ENCODE data around the gene CNTFR. TPM values are rescaled to one million over a fixed set of nuclear protein-coding genes. Genes with fewer than 3 reads are reported as not detected.

CNTFR gene
- total RNA-seq, 1 donor from 2014 or later = 9.4 TPM

DNA sequence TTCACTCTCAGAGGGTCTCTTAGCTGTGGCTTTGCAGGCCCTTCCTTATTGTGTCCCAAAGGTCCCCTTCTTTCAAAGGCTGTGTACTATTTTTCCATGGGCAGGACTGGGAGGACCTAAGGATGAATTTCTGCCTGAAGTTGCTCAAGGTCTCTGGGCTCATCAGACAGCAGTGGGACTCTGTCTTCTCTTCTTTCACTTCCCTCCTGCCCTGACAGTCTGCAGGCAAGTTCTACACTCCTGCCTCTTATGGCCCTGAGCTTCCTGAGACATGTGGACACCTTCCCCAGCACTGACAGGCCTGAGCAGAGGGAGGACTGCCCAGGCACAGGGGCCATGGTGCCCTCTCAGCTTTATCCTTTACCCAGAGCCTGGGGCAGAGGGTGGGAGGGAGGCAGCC, 81.6 kb downstream of the CNTFR start:
- DNase-seq (ENCODE audit: low spot score) = no peak

DNA sequence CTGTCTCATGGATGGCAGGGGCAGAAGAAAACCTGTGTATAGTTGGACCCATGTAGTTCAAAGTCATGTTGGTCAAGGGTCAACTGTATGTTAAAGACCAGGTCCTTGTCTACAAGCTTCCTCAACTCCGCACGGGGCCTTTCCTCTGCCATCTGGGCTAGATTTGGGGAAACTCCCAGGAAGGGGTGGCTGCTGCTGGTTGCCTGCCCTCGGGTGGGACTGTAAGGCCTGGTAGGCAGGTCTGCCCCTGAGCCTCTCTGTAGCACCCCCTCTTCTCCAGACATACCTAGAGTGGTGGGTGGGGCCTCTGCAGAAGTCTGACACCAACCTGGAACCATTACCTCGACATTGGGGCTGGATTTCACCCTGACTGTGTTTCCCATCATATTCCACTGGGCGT, 82.0 kb downstream of the CNTFR start:
- no peak for DNase-seq (ENCODE audit: low spot score)

DNA sequence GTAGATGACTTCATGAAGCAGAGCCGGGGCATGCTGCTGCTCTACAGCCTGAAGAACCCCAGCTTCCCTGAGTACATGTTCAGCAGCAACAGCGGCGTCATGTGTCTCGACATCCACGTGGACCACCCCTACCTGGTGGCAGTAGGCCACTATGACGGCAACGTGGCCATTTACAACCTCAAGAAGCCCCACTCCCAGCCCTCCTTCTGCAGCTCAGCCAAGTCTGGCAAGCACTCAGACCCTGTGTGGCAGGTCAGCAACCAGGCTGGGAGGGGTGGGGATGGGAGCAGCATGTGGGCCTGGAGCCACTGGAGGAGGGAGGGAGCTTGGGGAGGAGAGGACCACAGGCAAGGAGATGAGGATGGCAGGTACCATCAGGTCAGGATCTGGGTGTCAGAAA, 82.9 kb downstream of the CNTFR start:
- DNase-seq (ENCODE audit: low spot score) = no peak

DNA sequence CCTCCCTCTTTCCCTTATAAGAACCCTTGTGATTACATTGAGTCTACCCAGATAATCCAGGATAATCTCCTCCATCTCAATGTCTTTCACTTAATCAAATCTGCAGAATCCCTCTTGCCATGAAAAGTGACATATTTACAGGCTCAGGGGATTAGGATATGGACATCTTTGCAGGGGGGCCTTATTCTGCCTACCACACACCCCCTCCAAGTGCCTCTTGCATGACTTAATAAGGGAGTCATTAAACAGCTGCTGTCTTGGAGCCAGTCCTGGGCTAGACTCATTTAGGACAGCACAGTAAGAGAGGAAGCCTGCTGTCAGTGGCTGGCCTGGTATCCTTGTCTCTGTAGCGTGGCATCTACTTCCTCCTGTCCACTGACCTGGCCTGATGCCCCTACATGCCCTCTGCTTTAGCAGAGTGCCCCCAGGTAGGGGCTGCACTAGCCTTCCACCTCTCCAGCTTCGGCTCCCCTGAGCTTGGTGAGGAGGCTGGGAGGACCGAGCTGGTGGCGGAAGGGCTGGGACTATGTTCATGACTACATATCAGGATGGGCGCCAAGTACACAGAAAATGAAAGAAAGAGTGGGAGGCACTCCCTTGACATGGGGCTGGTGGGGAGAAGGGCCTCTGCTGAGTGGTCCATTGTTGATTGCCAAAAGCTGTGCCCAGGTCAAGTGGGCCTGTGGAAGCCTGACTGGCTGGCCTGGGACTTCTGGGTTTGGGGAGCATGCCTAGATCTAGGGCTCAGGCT, 84.0 kb downstream of the CNTFR start:
- DNase-seq (ENCODE audit: low spot score) = no peak

DNA sequence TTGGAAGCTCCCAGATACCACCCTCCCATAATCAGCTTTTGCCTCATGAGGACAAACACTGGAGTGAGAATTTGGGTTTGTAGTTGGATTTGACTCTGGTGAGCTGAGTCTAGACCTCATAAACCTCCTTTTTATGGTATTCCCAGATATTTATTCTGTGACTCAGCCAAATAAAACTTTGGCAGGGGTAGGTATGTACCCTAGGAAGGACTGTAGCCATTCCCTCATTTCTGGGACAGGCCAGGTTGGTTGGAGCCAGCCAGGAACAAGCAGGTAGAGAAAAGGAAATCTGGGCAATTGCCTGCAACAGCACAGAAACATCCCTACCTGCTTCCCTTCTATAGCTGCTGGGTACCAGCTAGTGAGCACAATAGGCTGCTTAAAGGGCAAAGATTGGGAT, 86.1 kb downstream of the CNTFR start:
- DNase-seq (ENCODE audit: low spot score) = no peak

DNA sequence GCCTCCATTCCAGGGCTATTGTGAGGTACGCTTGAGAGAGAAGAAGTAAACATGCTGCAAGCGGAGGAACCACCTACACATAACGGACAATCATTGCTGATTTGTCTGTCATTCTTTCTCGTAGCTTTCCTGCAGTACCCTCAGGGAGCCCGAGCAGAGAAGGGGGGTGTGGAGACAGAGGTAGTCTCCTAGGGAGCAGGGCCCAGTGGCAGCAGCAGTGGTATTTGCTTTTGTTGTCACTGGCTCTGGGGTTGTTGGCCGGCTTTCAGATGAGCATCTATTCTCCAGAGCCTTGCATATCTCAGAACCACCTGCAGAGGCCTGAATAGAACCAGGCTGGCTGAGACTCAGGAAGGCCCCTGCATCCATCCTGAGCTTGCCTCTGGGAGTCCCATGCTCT, 86.6 kb downstream of the CNTFR start:
- no peak for DNase-seq (ENCODE audit: low spot score)

DNA sequence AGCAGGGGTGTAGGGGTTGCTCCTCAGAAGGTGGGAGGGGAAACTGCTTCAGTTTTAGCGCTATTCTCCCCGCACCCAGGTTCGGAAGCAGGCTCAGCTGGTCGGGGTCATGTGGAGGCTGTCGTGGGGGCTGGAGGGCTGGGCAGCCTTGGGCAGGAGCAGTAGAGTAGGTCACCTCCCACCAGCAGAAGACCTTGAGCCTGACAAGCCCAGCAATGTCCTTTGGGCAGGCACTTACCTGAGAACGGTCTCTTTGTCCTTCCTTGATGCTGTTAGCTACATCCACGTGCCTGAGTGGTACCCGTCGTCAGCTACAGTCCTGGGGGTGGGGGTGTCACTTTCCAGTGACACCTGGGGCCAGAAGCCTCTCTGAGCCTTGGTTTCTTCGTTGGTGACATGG, 87.1 kb downstream of the CNTFR start:
- DNase-seq (ENCODE audit: low spot score) = no peak

DNA sequence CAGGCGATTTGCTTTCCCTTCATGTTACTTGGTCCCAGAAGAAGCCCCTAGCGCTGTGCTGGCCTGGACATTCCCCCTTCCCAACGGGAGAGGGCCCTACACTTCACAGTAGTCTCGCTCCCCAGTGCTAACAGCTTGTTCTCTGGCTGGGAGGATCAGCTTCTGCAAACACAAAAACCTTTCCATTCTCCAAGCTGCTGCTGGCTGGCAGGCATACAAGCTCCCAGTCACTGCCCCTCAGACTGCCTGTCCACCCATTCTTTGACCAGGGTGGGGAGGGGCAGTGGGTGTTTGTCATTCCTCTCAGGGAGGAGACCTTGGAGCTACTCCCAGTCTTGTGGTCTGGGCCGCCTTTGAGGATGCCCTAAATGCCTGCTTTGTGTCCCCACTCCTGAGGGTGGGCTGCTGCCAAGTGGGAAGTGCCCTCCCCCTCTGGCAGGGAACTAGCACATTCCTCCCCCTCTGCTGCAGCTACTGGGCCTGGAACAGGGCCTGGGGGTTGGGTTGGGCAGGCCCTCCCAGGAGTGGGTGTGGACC, 87.6 kb downstream of the CNTFR start:
- peak; percentile 70 for DNase-seq (ENCODE audit: low spot score)

Other genes starting within 250 kb of the CNTFR start
- gene MYORG, start 212.8 kb downstream of the CNTFR start, total RNA-seq = 8.1 TPM
- gene FAM219A, start 131.2 kb downstream of the CNTFR start, total RNA-seq = 22.3 TPM
- gene DNAI1, start 130.9 kb downstream of the CNTFR start, total RNA-seq = not detected
- 0.36 TPM for gene ENHO, start 66.7 kb downstream of the CNTFR start, total RNA-seq
- gene RPP25L, start 22.4 kb upstream of the CNTFR start, total RNA-seq = 26.0 TPM
- gene DCTN3, start 30.8 kb upstream of the CNTFR start, total RNA-seq = 86.8 TPM
- not detected for gene ARID3C, start 39.3 kb upstream of the CNTFR start, total RNA-seq
- gene SIGMAR1, start 48.1 kb upstream of the CNTFR start, total RNA-seq = 56.8 TPM
- gene GALT, start 57.0 kb upstream of the CNTFR start, total RNA-seq = 52.7 TPM
- gene IL11RA, start 62.5 kb upstream of the CNTFR start, total RNA-seq = 19.4 TPM
- gene CCL27, start 72.9 kb upstream of the CNTFR start, total RNA-seq = 0.68 TPM
- 11.4 TPM for gene CCL19, start 101.6 kb upstream of the CNTFR start, total RNA-seq
- gene CCL21, start 120.4 kb upstream of the CNTFR start, total RNA-seq = 55.1 TPM